Osteoblast (primary cell): ENCODE results near the gene KPNA6. TPM values are rescaled to one million over a fixed set of nuclear protein-coding genes. Genes with fewer than 3 reads are reported as not detected.

ENCODE experiments used
- DNase-seq: peaks from one replicate; pipeline ENCODE4 v3.0.0; 2011; ENCODE audit warnings: low spot score, mixed read lengths; ENCODE audit not compliant: insufficient read length; ENCODE audit errors: missing footprints
- H2AFZ ChIP-seq: 2 replicates; pipeline ENCODE4 v1.6.0; 2011; ENCODE audit warnings: mild to moderate bottlenecking, low read length
- H3K27ac ChIP-seq: 2 replicates; pipeline ENCODE4 v1.5.1; 2011; ENCODE audit warnings: mild to moderate bottlenecking, low read depth, low read length, moderate library complexity
- H3K27me3 ChIP-seq: 2 replicates; pipeline ENCODE4 v1.6.0; 2012; ENCODE audit warnings: mild to moderate bottlenecking, control low read depth, inconsistent platforms, low read length, moderate library complexity; ENCODE audit not compliant: insufficient read depth
- H3K36me3 ChIP-seq: 2 replicates; pipeline ENCODE4 v1.5.1; 2011; ENCODE audit warnings: mild to moderate bottlenecking, low read length, control low read depth, moderate library complexity; ENCODE audit not compliant: insufficient read depth
- H3K4me1 ChIP-seq: 2 replicates; pipeline ENCODE4 v1.5.1; 2011; ENCODE audit warnings: mild to moderate bottlenecking, low read length, control low read depth, moderate library complexity; ENCODE audit not compliant: insufficient read depth
- H3K4me2 ChIP-seq: 2 replicates; pipeline ENCODE4 v1.6.0; 2011; ENCODE audit warnings: mild to moderate bottlenecking, low read length; ENCODE audit not compliant: insufficient read depth
- H3K4me3 ChIP-seq: fragments of 200-600 bp; sonication (generic); 3 replicates; pipeline ENCODE4 v1.5.1; 2012; ENCODE audit warnings: mild to moderate bottlenecking, low read length, inconsistent platforms; ENCODE audit not compliant: insufficient read depth
- H3K79me2 ChIP-seq: 2 replicates; pipeline ENCODE4 v1.6.0; 2012; ENCODE audit warnings: mild to moderate bottlenecking, low read length, control low read depth, inconsistent platforms; ENCODE audit not compliant: insufficient read depth
- H3K9me3 ChIP-seq: 2 replicates; pipeline ENCODE4 v1.5.1; 2011; ENCODE audit warnings: low read depth, low read length, control low read depth
- H4K20me1 ChIP-seq: 2 replicates; pipeline ENCODE4 v1.6.0; 2012; ENCODE audit warnings: mild to moderate bottlenecking, low read length, control low read depth; ENCODE audit not compliant: insufficient read depth
- CTCF ChIP-seq: IDR thresholded peaks from 2 replicates; pipeline ENCODE4 v1.5.1; 2011; ENCODE audit warnings: mild to moderate bottlenecking, low read depth, low read length, moderate library complexity; ENCODE audit errors: extremely low read depth
- total RNA-seq: library from RNA; depleted of rRNA; stranded (reverse); fragments of >200 nt; gene quantifications from 2 replicates; pipeline ENCODE4 v1.2.3, GENCODE V29; 2012

Gene KPNA6
- total RNA-seq, 1 donor, result 65.5 TPM

GRCh38 chr1:32181563-32181962 is 73.7 kb downstream of the KPNA6 start:
- H3K79me2 ChIP-seq, result peaks cover 61% of the 10 kb centered on the region
- no peaks in the 10 kb centered on the region for H3K9me3 ChIP-seq
- H3K36me3 ChIP-seq, result peaks cover 38% of the 10 kb centered on the region
- peaks cover 44% of the 10 kb centered on the region for H4K20me1 ChIP-seq
- peak overlapping the region; percentile 89 for H3K4me3 ChIP-seq
- H3K4me2 ChIP-seq, result peak overlapping the region; percentile 97
- peaks cover 24% of the 10 kb centered on the region for H3K4me1 ChIP-seq
- H3K27ac ChIP-seq, result peak overlapping the region; percentile 97
- TF ChIP-seq CTCF, result no peak
- H2AFZ ChIP-seq, result no peak overlapping the region
- no peaks in the 10 kb centered on the region for H3K27me3 ChIP-seq
- no peak for DNase-seq

GRCh38 chr1:32182060-32182459 is 74.2 kb downstream of the KPNA6 start:
- Histone ChIP-seq H3K9me3 (no peaks in the 10 kb centered on the region), H2AFZ (no peak overlapping the region), H3K27ac (peak overlapping the region; percentile 97), H3K4me2 (peak overlapping the region; percentile 97), H3K4me3 (peak overlapping the region; percentile 89), H4K20me1 (peaks cover 49% of the 10 kb centered on the region), H3K36me3 (peaks cover 43% of the 10 kb centered on the region), H3K4me1 (peaks cover 24% of the 10 kb centered on the region), H3K27me3 (no peaks in the 10 kb centered on the region), H3K79me2 (peaks cover 66% of the 10 kb centered on the region)
- peak; percentile 91 for DNase-seq
- no peak for TF ChIP-seq CTCF

GRCh38 chr1:32184650-32185049 is 76.8 kb downstream of the KPNA6 start:
- Histone ChIP-seq H4K20me1 (peaks cover 71% of the 10 kb centered on the region), H3K27me3 (no peaks in the 10 kb centered on the region), H3K4me3 (no peak overlapping the region)

GRCh38 chr1:32186077-32186476 is 78.2 kb downstream of the KPNA6 start:
- TF ChIP-seq CTCF, result no peak
- Histone ChIP-seq H3K4me3 (no peak overlapping the region), H3K4me1 (peaks cover 13% of the 10 kb centered on the region), H2AFZ (no peak overlapping the region), H3K79me2 (peaks cover 83% of the 10 kb centered on the region), H4K20me1 (peaks cover 72% of the 10 kb centered on the region), H3K27me3 (no peaks in the 10 kb centered on the region), H3K9me3 (no peaks in the 10 kb centered on the region), H3K27ac (peak overlapping the region; percentile 49), H3K36me3 (peaks cover 81% of the 10 kb centered on the region), H3K4me2 (no peak overlapping the region)
- no peak for DNase-seq

More at GRCh38 chr1:32184650-32185049, 76.8 kb downstream of the KPNA6 start:
- Histone ChIP-seq H3K27ac (no peak overlapping the region), H3K9me3 (no peaks in the 10 kb centered on the region), H3K4me2 (no peak overlapping the region), H3K36me3 (peaks cover 69% of the 10 kb centered on the region), H3K79me2 (peaks cover 87% of the 10 kb centered on the region), H2AFZ (no peak overlapping the region), H3K4me1 (peaks cover 17% of the 10 kb centered on the region)
- DNase-seq, result no peak
- no peak for TF ChIP-seq CTCF
